Mucosa of descending colon (tissue), 3 donors: ENCODE data around the gene SPTSSA. TPM values are rescaled to one million over a fixed set of nuclear protein-coding genes. Genes with fewer than 3 reads are reported as not detected.

Source experiments
- ATAC-seq: fragments of 200-7000 bp; cut with Tn5 transposase; one replicate; pipeline ENCODE4 v1.9.1; 2020; ENCODE audit warnings: mild to moderate bottlenecking, moderate library complexity
- DNase-seq, 3 donors: peaks; one replicate each; pipeline ENCODE4 v3.0.0-alpha.2; 2020
- H3K36me3 ChIP-seq: fragments of 200-600 bp; one replicate; pipeline ENCODE4 v1.8.0; 2021; ENCODE audit warnings: low read depth, mild to moderate bottlenecking
- H3K4me1 ChIP-seq: fragments of 200-600 bp; one replicate; pipeline ENCODE4 v1.8.0; 2021; ENCODE audit warnings: low read depth, mild to moderate bottlenecking
- H3K4me3 ChIP-seq: fragments of 200-600 bp; one replicate; pipeline ENCODE4 v1.8.0; 2021; ENCODE audit warnings: mild to moderate bottlenecking
- H3K9me3 ChIP-seq: fragments of 200-600 bp; one replicate; pipeline ENCODE4 v1.8.0; 2021; ENCODE audit warnings: mild to moderate bottlenecking
- CTCF ChIP-seq: fragments of 200-600 bp; IDR thresholded peaks from one replicate; pipeline ENCODE4 v1.8.0; 2022; ENCODE audit warnings: antibody characterized with exemption, mild to moderate bottlenecking
- intact Hi-C, 2 donors: fragments of 100-400 bp; cut with DNase I in 1 of 2; cut with micrococcal nuclease in 1 of 2; formaldehyde crosslinking; loops; one replicate each; pipeline versions ENCODE4 v1.11.0 to v1.11.1; 2022; cut with DNase I, micrococcal nuclease
- total RNA-seq, 3 donors: library from RNA; stranded (reverse); fragmentation: NEBNext Ultra II Directional in 2 of 3; extraction: Animal tissue kit (Norgen Biotek cat#: 25700) in 2 of 3; gene quantifications; one replicate each; pipeline versions ENCODE4 v1.2.1 to v1.2.4, GENCODE V29; 2021 to 2023
- donor health status: DM: no; HTN: no; CAD: no; lungs with moderate emphysema.
- donor health status: DM: no; HTN: no; CAD: no.
- donor health status: DM: no; HTN: yes; CAD: no.

The SPTSSA gene
- total RNA-seq, 3 donors from 2014 or later: 39.0 to 63.9 (median 44.2) TPM

- no peak for TF ChIP-seq CTCF
- intact Hi-C loops: no loop called here
- ATAC-seq (no peak), DNase-seq (no peak)
- Histone ChIP-seq H3K36me3 (no peaks in the 10 kb centered on the region), H3K9me3 (peaks cover 13% of the 10 kb centered on the region), H3K4me3 (no peak overlapping the region), H3K4me1 (peaks cover 8% of the 10 kb centered on the region)
These were observed 37.6 kb downstream of the SPTSSA start for GRCh38 chr14:34424488-34424887.

- DNase-seq (no peak), ATAC-seq (no peak)
- no peaks in the 10 kb centered on the region for H3K36me3 ChIP-seq
- H3K4me1 ChIP-seq: peaks cover 8% of the 10 kb centered on the region
- no peak overlapping the region for H3K4me3 ChIP-seq
- intact Hi-C loops: no loop called here
- no peak for TF ChIP-seq CTCF
- peaks cover 13% of the 10 kb centered on the region for H3K9me3 ChIP-seq
These were observed 38.6 kb downstream of the SPTSSA start for GRCh38 chr14:34423445-34423844.

- intact Hi-C loops: no loop called here
- ATAC-seq (no peak), DNase-seq (no peak)
- Histone ChIP-seq H3K9me3 (peaks cover 13% of the 10 kb centered on the region), H3K36me3 (no peaks in the 10 kb centered on the region), H3K4me3 (no peak overlapping the region), H3K4me1 (no peaks in the 10 kb centered on the region)
- no peak for TF ChIP-seq CTCF
These were observed 41.4 kb downstream of the SPTSSA start for GRCh38 chr14:34420547-34421150.

GRCh38 chr14:34409721-34410120 lies 52.3 kb downstream of the SPTSSA start:
- Histone ChIP-seq H3K4me1 (no peaks in the 10 kb centered on the region), H3K36me3 (no peaks in the 10 kb centered on the region), H3K4me3 (no peak overlapping the region), H3K9me3 (peaks cover 6% of the 10 kb centered on the region)
- intact Hi-C loops: no loop called here
- ATAC-seq: no peak
- DNase-seq: no peak
- TF ChIP-seq CTCF: no peak

- DNase-seq (no peak), ATAC-seq (no peak)
- Histone ChIP-seq H3K4me1 (no peaks in the 10 kb centered on the region), H3K4me3 (no peak overlapping the region), H3K9me3 (peaks cover 6% of the 10 kb centered on the region), H3K36me3 (no peaks in the 10 kb centered on the region)
- no peak for TF ChIP-seq CTCF
- intact Hi-C loops: no loop called here
These were observed 54.1 kb downstream of the SPTSSA start for GRCh38 chr14:34407951-34408350.

- DNase-seq (no peak), ATAC-seq (no peak)
- Histone ChIP-seq H3K36me3 (no peaks in the 10 kb centered on the region), H3K4me3 (no peak overlapping the region), H3K9me3 (no peaks in the 10 kb centered on the region), H3K4me1 (no peaks in the 10 kb centered on the region)
- TF ChIP-seq CTCF: no peak
- intact Hi-C loops: no loop called here
These were observed 57.6 kb downstream of the SPTSSA start for GRCh38 chr14:34404416-34404815.
